H7 (cell line): Measurements from ENCODE around the gene MID1. TPM values are rescaled to one million over a fixed set of nuclear protein-coding genes. Genes with fewer than 3 reads are reported as not detected.

Experiments
- DNase-seq: peaks from one replicate; pipeline ENCODE4 v3.0.0; 2012
- H3K27me3 ChIP-seq: 2 replicates; pipeline ENCODE4 v1.6.0; 2011; ENCODE audit warnings: mild to moderate bottlenecking, low read length; ENCODE audit not compliant: control insufficient read depth, insufficient read depth
- H3K36me3 ChIP-seq: replicated peaks from 2 replicates; pipeline ENCODE4 v1.5.1; 2011; ENCODE audit warnings: low read length; ENCODE audit not compliant: control insufficient read depth, insufficient read depth
- H3K4me3 ChIP-seq: 2 replicates; pipeline ENCODE4 v1.5.1; 2011; ENCODE audit warnings: low read depth, mild to moderate bottlenecking, control low read depth, low read length, moderate library complexity; ENCODE audit not compliant: insufficient read depth
- total RNA-seq: library from RNA; depleted of rRNA; stranded (reverse); fragments of >200 nt; shearing (Covaris generic); gene quantifications from 2 replicates; pipeline ENCODE4 v1.2.3, GENCODE V29; 2014

Gene MID1
- total RNA-seq, 1 experiment from 2014 or later: 55.1 TPM

DNA sequence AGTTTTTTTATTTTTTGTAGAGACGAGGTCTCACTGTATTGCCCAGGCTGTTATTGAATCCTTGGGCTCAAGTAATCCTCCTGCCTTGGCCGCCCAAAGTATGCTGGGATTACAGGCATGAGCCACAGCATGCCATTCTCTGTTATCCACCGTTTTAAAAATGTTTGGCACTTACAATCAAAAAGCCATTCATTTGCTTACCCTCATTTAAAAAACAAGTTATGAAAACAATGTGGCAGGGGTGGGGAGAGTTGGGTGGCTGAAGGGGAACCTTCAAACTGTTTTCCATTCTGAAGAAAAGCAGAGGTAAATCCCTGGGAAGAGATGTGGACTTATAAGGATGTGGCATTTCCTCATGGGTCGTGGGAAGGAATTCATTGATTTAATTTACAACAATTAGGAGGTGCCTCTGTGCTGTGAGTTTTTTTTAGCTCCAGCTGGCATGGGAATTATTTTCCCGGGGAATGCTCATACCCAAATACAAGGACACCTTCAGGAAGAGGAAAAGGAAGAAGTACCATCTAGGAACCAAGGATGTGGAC lies 103.5 kb downstream of the MID1 start:
- Histone ChIP-seq H3K27me3 (no peaks in the 10 kb centered on the region), H3K4me3 (no peak overlapping the region), H3K36me3 (no peaks in the 10 kb centered on the region)

DNA sequence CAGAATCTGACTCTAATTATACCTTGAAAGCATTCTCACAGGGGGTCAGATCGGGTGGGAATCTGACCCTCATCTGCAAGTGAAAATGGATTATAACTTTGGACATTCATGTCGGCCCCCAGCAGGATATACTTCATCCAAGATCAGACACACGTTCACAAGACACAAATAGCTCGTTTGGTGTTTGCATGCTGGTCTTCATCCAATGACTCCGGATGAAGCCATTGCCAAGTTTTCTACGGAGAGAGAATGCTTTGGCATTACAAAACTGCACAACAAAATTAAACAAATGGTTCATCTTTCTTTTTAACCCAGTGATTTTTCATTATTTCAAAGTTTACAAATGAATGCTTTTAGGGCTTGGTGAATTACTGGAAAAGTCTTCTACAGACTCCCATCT lies 105.5 kb downstream of the MID1 start:
- H3K36me3 ChIP-seq: no peaks in the 10 kb centered on the region
- no peak for DNase-seq
- H3K27me3 ChIP-seq: no peaks in the 10 kb centered on the region
- no peak overlapping the region for H3K4me3 ChIP-seq

More for the DNA sequence above, 103.5 kb downstream of the MID1 start:
- no peak for DNase-seq

DNA sequence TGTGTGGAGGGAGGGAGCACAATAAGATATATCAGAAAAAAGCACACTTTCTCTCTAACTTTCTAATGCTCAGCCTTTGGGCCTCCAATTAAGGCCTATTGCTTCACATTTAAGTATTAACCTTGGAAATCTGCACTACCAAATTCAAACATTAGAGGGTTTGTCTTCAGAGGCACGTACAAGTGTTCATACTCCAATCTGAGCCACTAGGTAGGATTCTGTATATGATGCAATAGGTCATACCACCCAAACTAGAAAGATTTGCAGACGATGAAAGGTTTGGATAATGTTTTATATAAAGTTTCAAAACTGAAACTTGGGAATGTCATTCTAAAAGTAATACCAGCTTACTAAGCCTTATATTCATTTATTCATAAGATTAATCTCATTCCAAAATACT lies 106.4 kb downstream of the MID1 start:
- Histone ChIP-seq H3K27me3 (no peaks in the 10 kb centered on the region), H3K36me3 (no peaks in the 10 kb centered on the region), H3K4me3 (no peak overlapping the region)
- DNase-seq: no peak

DNA sequence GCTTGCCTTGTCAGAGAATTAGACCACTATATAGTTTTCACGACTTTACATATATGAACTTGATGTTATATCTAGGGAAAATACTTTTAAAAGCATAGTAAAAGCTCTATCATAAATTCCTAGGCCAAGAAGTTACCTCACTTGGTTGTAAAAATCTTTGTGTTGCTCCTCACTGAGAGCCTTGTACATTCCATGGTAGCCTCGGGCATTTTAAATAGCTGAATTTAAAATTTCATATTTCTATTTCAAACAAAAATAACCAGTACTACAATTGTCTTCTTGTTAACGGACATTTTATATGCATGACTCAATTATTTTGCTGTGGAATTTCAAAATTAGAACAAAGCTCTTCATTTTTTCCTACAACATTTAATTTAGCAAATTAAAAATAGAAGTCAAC lies 107.6 kb downstream of the MID1 start:
- H3K4me3 ChIP-seq: no peak overlapping the region
- no peaks in the 10 kb centered on the region for H3K36me3 ChIP-seq
- DNase-seq: no peak
- H3K27me3 ChIP-seq: no peaks in the 10 kb centered on the region

DNA sequence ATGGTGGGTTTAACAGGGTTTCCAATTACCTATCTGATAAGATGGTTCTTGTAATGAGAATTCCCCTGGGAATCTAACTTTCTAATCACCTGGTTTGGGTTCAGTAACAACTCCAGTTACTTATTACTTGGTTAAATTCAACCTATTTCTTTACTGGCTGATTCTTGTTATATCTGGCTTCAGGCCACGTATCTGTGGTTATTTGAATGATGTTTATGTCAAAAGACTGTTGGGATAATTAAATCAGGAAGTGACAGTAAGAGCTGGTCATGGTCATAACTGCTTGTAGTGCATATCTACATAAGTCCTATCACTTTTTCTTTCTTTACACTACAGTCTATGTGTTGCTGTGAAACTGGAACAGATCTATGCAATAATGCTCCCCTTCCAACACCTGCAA lies 108.1 kb downstream of the MID1 start:
- no peaks in the 10 kb centered on the region for H3K27me3 ChIP-seq
- no peaks in the 10 kb centered on the region for H3K36me3 ChIP-seq
- no peak for DNase-seq
- no peak overlapping the region for H3K4me3 ChIP-seq

DNA sequence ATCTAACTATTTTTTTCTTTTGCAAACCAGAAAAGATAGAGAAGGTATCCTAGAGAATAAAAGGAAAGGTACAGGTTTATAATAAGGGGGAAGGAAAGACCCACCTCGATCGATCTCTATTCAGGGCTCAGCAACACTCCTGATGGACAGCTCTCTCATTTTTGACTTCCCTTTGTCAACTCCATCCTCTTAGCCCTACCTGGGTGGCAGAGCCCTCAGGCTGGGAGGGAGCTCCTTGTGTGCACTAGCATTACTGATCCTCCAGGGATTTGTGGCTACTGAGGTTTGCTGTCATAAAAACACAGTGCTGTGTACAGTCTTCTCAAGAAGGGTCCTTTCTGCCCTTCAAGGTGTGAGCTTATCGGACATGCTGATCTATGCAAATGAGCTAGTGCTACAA lies 111.0 kb downstream of the MID1 start:
- DNase-seq: peak; percentile 44

DNA sequence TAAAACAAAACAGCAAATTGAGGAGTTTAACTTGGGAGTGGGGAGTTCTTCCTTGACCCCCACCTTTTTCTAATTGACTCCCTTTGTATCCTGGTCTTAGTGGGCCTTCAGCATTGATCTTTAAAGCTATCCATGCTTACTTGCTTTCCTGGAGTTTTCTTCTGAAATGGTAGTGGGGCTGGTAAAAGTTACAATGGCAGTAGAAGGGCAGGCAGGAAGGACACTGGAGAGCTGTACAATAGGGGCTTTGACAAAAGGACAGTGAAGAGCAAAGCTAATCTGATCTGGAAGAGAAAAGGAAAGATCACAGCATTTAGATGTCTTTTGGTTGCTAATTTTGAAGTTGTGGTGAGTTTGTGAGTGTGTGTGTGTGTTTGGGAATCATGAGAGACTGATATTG lies 111.5 kb downstream of the MID1 start:
- peak; percentile 30 for DNase-seq
- H3K27me3 ChIP-seq: no peaks in the 10 kb centered on the region
- H3K36me3 ChIP-seq: no peaks in the 10 kb centered on the region
- H3K4me3 ChIP-seq: no peak overlapping the region

More for the DNA sequence above, 111.0 kb downstream of the MID1 start:
- H3K36me3 ChIP-seq: no peaks in the 10 kb centered on the region
- no peak overlapping the region for H3K4me3 ChIP-seq
- H3K27me3 ChIP-seq: no peaks in the 10 kb centered on the region

DNA sequence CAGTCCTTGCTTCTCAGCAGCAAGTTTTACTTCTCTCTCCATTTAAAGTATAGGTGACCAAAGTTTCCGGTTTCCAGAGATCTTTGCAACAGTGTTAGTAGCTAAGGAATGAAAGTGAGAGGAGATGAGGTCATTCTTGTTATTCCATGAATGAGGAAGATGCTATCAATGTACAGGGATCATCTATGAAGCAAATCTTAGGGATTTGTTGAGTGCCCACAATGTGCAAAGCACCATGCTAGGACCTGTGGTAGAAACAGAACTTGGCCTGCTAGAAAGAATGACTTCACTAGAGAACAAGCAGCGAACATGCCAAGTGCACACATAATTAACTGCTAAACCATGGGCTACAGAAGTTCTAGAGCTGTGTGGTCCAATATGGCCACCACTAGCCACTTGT lies 112.5 kb downstream of the MID1 start:
- no peak for DNase-seq
- Histone ChIP-seq H3K4me3 (no peak overlapping the region), H3K36me3 (no peaks in the 10 kb centered on the region), H3K27me3 (no peaks in the 10 kb centered on the region)

DNA sequence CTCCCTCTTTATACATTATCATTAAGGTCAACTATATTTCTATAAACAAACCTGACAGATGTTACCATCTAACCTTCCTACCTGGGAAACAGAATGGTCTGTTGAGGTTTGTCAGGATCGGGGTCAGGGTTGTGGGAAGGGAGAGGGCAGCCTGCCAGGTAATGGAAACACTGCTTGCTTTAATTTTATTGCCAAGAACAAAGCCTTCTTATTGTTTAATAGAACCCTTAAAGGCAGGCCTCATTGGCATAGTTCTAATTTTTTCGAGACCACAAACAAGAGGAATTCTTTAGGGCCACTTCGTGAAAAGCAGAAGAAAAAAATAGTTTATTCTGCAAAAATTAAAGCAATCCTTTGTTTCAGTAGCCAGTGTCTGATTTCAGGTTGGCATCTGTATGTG lies 113.2 kb downstream of the MID1 start:
- H3K36me3 ChIP-seq: no peaks in the 10 kb centered on the region
- no peak for DNase-seq
- no peak overlapping the region for H3K4me3 ChIP-seq
- H3K27me3 ChIP-seq: no peaks in the 10 kb centered on the region

DNA sequence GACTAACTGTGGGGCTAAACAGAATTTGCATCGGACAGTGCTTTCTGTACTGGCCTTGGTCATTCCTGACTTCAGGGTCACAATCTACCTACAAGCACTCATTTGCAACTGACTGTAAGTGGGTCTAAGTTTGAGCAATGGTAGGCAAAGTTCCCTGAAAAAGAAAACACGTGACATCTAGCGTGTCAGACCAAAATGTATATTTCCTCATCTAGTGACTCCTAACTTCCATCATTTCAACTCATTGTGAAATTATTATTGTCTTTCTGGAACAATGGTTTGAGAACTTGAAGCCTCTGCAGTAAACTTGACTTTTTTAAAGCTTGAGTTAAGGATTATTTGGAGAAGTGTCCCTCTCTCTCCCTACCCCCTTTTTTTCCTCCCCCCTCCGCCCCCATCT lies 113.6 kb downstream of the MID1 start:
- no peak overlapping the region for H3K4me3 ChIP-seq
- no peaks in the 10 kb centered on the region for H3K27me3 ChIP-seq
- no peaks in the 10 kb centered on the region for H3K36me3 ChIP-seq
- no peak for DNase-seq

DNA sequence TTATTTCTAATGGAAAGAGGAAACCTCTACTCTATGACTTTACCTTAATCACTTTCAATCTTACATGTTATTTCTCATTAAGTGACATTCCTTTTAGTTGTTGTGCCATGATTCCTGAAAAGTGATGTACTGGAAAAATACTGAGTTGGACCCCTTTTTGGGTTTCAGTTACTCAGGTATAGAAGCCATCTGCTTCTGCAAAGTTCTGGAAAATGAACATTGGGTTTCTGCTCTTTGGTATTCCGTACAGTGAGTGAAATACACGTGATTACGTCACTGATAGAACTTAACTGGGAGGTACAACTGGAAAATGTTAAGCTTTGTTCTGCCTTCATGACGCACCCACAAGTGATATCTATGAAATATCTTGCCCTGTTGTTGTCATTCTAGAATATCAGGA lies 114.7 kb downstream of the MID1 start:
- H3K4me3 ChIP-seq: no peak overlapping the region
- H3K36me3 ChIP-seq: no peaks in the 10 kb centered on the region
- H3K27me3 ChIP-seq: no peaks in the 10 kb centered on the region
- DNase-seq: no peak

DNA sequence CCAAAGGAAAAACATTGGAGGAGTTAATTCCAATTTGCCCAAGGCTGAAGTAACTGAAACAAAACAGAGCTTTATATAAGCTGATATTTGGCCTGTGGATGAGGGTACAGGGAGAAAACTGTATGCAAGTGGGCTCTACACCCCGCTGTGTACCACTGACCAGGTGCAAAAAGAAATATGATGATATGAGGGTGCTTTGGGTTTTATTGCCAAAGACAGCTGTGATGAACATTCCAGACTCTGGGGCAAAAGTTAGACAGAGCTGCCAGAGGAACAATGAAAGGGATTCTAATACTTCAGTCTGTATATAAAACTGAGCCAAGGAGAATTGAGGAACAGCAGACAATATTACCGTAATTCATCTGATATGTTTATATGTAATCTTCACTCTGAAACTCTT lies 117.4 kb downstream of the MID1 start:
- H3K36me3 ChIP-seq: no peaks in the 10 kb centered on the region
- H3K27me3 ChIP-seq: no peaks in the 10 kb centered on the region
- no peak for DNase-seq
- no peak overlapping the region for H3K4me3 ChIP-seq

DNA sequence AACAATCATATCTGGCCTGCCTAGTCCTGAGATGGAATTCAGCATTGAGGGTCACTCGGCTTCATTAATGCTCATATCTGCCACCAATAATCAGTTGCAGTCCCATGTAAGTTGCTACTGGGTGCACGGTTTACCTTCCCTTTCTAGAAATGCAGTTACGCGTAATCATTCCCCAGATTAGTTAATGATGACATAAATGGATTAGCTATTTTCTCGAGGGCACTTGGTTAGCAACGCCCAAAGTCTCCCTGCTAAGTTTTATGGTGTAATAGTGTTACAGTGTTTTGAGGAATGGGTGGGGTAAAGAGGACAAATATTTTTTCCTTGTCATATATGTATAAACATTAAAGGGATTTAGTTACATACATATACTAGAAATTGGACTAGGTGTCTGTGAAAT lies 118.8 kb downstream of the MID1 start:
- H3K27me3 ChIP-seq: no peaks in the 10 kb centered on the region
- no peak for DNase-seq
- H3K4me3 ChIP-seq: no peak overlapping the region
- H3K36me3 ChIP-seq: no peaks in the 10 kb centered on the region

DNA sequence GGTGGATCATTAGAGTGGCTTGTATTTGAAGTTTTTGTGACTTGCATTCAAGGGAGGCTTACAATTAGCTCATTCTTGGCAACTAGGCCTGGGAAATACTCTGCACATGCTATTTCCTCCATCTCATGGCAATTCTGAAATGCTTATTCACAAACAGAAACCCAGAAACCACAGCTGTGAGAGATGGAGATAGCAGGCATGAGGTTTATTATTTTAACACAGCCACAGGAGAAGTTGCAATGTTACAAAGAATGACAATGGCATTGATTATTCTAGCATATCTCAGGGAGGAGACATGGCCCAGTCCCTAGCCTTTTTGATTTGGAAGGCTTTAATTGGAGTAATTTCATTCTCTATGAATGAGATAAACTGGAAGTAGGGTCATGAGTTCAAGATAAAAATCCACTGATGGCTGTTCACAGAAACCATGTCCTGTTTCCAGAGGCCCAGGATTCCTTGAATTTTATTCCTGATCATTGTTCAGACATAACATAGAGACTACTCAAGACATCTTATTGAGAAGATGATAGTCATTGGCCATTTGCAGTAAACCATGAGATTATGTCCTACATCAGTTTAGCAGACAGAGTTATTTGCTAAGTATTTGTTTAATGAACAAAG lies 123.9 kb downstream of the MID1 start:
- no peak for DNase-seq
- Histone ChIP-seq H3K36me3 (no peaks in the 10 kb centered on the region), H3K27me3 (no peaks in the 10 kb centered on the region), H3K4me3 (no peak overlapping the region)

DNA sequence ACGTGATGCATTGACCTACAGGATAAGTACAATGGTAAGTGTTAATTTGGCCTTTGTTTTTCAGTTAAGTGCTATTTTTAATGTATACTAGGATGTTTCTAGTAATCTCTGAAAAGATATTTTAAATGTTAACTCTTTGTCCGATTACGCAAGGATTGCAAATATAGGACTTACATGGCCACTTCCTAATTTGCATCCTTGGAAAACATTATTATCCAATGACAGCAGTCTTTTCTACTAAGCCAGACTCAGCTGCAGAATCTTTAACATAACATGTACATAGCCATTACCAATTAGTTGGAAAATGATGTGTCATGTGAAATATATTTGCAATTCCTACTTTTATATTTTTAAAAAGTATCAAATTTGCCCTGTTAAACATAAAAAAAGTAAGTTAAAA lies 124.7 kb downstream of the MID1 start:
- Histone ChIP-seq H3K27me3 (no peaks in the 10 kb centered on the region), H3K4me3 (no peak overlapping the region), H3K36me3 (no peaks in the 10 kb centered on the region)
- DNase-seq: no peak

DNA sequence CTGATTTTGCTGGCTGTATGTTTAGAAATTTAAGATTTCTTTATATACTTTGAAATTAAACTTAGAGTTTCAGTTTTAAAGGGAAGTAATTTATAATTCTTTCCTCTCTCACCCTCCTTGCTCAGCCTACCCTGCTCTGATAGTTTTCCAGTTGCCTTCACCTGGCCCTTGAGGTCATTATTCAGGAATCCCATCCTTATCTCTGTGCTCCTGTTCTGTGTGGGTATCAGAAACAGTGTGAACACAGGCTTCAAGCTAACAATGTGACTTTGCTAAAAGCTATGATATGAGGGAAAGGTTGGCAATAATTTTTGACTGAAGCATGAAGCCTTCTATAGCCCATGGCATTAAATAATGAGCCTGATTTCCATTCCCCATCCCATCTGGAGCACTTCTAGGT lies 128.1 kb downstream of the MID1 start:
- H3K27me3 ChIP-seq: no peaks in the 10 kb centered on the region
- H3K4me3 ChIP-seq: no peak overlapping the region
- DNase-seq: no peak
- no peaks in the 10 kb centered on the region for H3K36me3 ChIP-seq
